HepG2 (cell line): ENCODE measurements around the gene APOD.

Experiments
- ARHGAP35 ChIP-seq: sonication (generic); formaldehyde crosslinking; IDR thresholded peaks from 2 replicates; pipeline ENCODE4 v1.9.0; 2022; ENCODE audit warnings: mild to moderate bottlenecking, inconsistent platforms, moderate library complexity, missing genetic modification reagents, borderline replicate concordance
- CHD2 ChIP-seq: IDR thresholded peaks from 2 replicates; pipeline ENCODE4 v1.6.1; 2011; ENCODE audit warnings: low read depth, low read length, improper control_type of control experiment
- EP300 ChIP-seq, 3 experiments: sonication (generic) in 1 of 3; formaldehyde crosslinking in 1 of 3; IDR thresholded peaks; 2 replicates each; pipeline versions ENCODE4 v1.5.1 to v1.6.1; 2011 to 2020; ENCODE audit warnings: low read depth in 2 of 3, low read length in 2 of 3, borderline replicate concordance in 1 of 3, improper control_type of control experiment in 1 of 3, mild to moderate bottlenecking in 1 of 3, missing genetic modification reagents in 1 of 3, moderate library complexity in 1 of 3
- HNRNPH1 ChIP-seq: fragments of 200-400 bp; formaldehyde crosslinking; optimal IDR thresholded peaks from 2 replicates; pipeline ENCODE3; 2017; ENCODE audit warnings: mild to moderate bottlenecking, low read depth, low read length
- HOXA7 ChIP-seq: sonication (generic); formaldehyde crosslinking; IDR thresholded peaks from 2 replicates; pipeline ENCODE4 v1.8.1; 2022; ENCODE audit warnings: mild to moderate bottlenecking, missing genetic modification reagents, moderate library complexity
- JUN ChIP-seq: sonication (generic); formaldehyde crosslinking; IDR thresholded peaks from 2 replicates; pipeline ENCODE4 v1.4.0; 2020; ENCODE audit warnings: mild to moderate bottlenecking, missing genetic modification reagents
- MAFK ChIP-seq, 2 experiments: IDR thresholded peaks in 1 of 2; conservative IDR thresholded peaks in 1 of 2; 2 replicates each; pipeline ENCODE4 v1.6.1; 2011; ENCODE audit warnings: improper control_type of control experiment in 2 of 2, low read length in 2 of 2
- POLR2A ChIP-seq, 2 experiments: IDR thresholded peaks; 2 replicates each; pipeline ENCODE4 v1.6.1; 2011; ENCODE audit warnings: low read depth in 2 of 2, low read length in 2 of 2, mild to moderate bottlenecking in 1 of 2, moderate library complexity in 1 of 2; ENCODE audit not compliant: insufficient read depth in 1 of 2
- TCF7L2 ChIP-seq: IDR thresholded peaks from 2 replicates; pipeline ENCODE4 v1.6.1; 2011; ENCODE audit warnings: mild to moderate bottlenecking, low read depth, low read length, moderate library complexity
- ZKSCAN5 ChIP-seq: sonication (generic); formaldehyde crosslinking; IDR thresholded peaks from 2 replicates; pipeline ENCODE4 v1.5.1; 2020; ENCODE audit warnings: mild to moderate bottlenecking, missing genetic modification reagents
- ZNF232 ChIP-seq: sonication (generic); formaldehyde crosslinking; IDR thresholded peaks from 2 replicates; pipeline ENCODE4 v1.4.0; 2020; ENCODE audit warnings: missing genetic modification reagents, borderline replicate concordance
- TF ChIP-seq, protein P1 (sequence below): sonication (generic); formaldehyde crosslinking; IDR thresholded peaks from 2 replicates; pipeline ENCODE4 v1.5.0; 2020; ENCODE audit warnings: mild to moderate bottlenecking, missing genetic modification reagents, moderate library complexity

DNA sequence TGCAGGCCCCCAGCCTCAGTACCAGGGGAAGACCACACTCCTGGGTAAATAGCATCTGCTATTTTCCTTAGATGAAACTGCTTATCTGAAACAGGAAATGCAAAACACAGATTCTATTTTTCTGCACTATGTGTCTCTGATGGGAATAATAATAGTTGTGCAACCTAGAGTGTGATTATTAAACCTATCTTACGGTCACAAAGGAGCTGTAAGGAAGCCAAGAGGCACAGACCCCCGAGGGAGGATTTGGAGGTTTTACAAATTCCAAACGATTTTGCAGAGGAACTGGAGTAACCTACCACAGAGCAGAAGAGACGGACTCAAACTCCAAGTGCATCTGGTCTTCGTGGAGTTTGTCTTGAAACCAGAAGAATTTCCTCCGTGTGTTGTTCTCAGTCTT, 14.1 kb upstream of the APOD start:
- no peak for TF ChIP-seq JUN (CRISPR knock-in tag)
- no peak for TF ChIP-seq ZKSCAN5 (CRISPR knock-in tag)
- TF ChIP-seq EP300 (IDR thresholded peaks at IDR 0.05; ENCODE audit: low read depth in 2 of 2, low read length in 2 of 2): no peak
- no peak for TF ChIP-seq EP300 (CRISPR knock-in tag; IDR thresholded peaks at IDR 0.05; ENCODE audit: borderline replicate concordance)
- TF ChIP-seq TCF7L2: no peak
- no peak for TF ChIP-seq MAFK (conservative IDR thresholded peaks at IDR 0.05 in 1 of 2, IDR thresholded peaks at IDR 0.05 in 1 of 2; ENCODE audit: low read length in 2 of 2)
- TF ChIP-seq, protein P1, sequence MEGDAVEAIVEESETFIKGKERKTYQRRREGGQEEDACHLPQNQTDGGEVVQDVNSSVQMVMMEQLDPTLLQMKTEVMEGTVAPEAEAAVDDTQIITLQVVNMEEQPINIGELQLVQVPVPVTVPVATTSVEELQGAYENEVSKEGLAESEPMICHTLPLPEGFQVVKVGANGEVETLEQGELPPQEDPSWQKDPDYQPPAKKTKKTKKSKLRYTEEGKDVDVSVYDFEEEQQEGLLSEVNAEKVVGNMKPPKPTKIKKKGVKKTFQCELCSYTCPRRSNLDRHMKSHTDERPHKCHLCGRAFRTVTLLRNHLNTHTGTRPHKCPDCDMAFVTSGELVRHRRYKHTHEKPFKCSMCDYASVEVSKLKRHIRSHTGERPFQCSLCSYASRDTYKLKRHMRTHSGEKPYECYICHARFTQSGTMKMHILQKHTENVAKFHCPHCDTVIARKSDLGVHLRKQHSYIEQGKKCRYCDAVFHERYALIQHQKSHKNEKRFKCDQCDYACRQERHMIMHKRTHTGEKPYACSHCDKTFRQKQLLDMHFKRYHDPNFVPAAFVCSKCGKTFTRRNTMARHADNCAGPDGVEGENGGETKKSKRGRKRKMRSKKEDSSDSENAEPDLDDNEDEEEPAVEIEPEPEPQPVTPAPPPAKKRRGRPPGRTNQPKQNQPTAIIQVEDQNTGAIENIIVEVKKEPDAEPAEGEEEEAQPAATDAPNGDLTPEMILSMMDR (CRISPR knock-in tag): no peak
- no peak for TF ChIP-seq HNRNPH1
- no peak for TF ChIP-seq ZNF232
- TF ChIP-seq ARHGAP35: no peak
- no peak for TF ChIP-seq HOXA7 (CRISPR knock-in tag)
- TF ChIP-seq POLR2A (IDR thresholded peaks at IDR 0.05; ENCODE audit: insufficient read depth in 1 of 2, low read depth in 2 of 2, low read length in 2 of 2): no peak
- TF ChIP-seq CHD2: no peak
